Measurements from ENCODE around the gene TAMALIN. TPM values are rescaled to one million over a fixed set of nuclear protein-coding genes. Genes with fewer than 3 reads are reported as not detected.

Gene TAMALIN
- total RNA-seq, 1 donor from 2014 or later = 22.0 TPM

- no peaks in the 10 kb centered on the region for H3K9me3 Mint-ChIP-seq
- H3K27me3 Mint-ChIP-seq (ENCODE audit: low read depth) = no peaks in the 10 kb centered on the region
- no peak for TF ChIP-seq CTCF (IDR thresholded peaks at IDR 0.05; ENCODE audit: unreplicated experiment)
- DNase-seq (ENCODE audit: low spot score in 2 of 2, unreplicated experiment in 2 of 2) = no peak
- H3K36me3 Mint-ChIP-seq = peaks cover 24% of the 10 kb centered on the region
- H3K4me1 Mint-ChIP-seq = no peaks in the 10 kb centered on the region
- H3K4me3 Mint-ChIP-seq = no peak overlapping the region
- H3K27ac Mint-ChIP-seq = no peak overlapping the region
These were observed 22.1 kb upstream of the TAMALIN start for GRCh38 chr12:51984657-51985056.

- Mint-ChIP-seq H3K27ac (no peak overlapping the region), H3K36me3 (peaks cover 24% of the 10 kb centered on the region), H3K27me3 (ENCODE audit: low read depth) (no peaks in the 10 kb centered on the region), H3K9me3 (no peaks in the 10 kb centered on the region), H3K4me1 (no peaks in the 10 kb centered on the region), H3K4me3 (no peak overlapping the region)
- TF ChIP-seq CTCF (IDR thresholded peaks at IDR 0.05; ENCODE audit: unreplicated experiment) = no peak
- DNase-seq (ENCODE audit: low spot score in 2 of 2, unreplicated experiment in 2 of 2) = no peak
These were observed 21.5 kb upstream of the TAMALIN start for GRCh38 chr12:51985154-51985835.

- Mint-ChIP-seq H3K36me3 (peaks cover 23% of the 10 kb centered on the region), H3K4me3 (no peak overlapping the region), H3K4me1 (no peaks in the 10 kb centered on the region), H3K27me3 (ENCODE audit: low read depth) (no peaks in the 10 kb centered on the region), H3K9me3 (no peaks in the 10 kb centered on the region), H3K27ac (no peak overlapping the region)
- DNase-seq (ENCODE audit: low spot score in 2 of 2, unreplicated experiment in 2 of 2) = no peak
- TF ChIP-seq CTCF (IDR thresholded peaks at IDR 0.05; ENCODE audit: unreplicated experiment) = no peak
These were observed 19.9 kb upstream of the TAMALIN start for GRCh38 chr12:51986834-51987233.

DNA sequence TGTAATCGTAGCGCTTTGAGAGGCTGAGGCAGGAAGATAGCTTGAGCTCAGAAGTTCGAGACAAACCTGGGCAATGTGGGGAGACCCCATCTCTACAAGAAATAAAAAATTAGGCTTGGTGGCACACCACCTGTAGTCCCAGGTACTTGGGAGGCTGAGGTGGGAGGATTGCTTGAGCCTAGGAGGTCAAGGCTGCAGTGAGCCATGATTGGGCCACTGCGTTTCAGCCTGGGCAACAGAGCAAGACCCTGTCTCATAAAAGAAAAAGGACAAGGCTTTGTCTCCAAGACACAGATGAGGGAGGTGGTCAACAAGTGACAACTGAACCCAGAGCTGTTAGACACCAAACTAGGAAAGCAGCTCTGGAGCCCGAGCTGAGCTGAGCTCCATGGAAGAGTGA is 14.5 kb upstream of the TAMALIN start:
- peaks cover 3% of the 10 kb centered on the region for H3K4me1 Mint-ChIP-seq
- H3K4me3 Mint-ChIP-seq = no peak overlapping the region
- H3K9me3 Mint-ChIP-seq = no peaks in the 10 kb centered on the region
- H3K36me3 Mint-ChIP-seq = peaks cover 16% of the 10 kb centered on the region
- no peak for DNase-seq (ENCODE audit: low spot score in 2 of 2, unreplicated experiment in 2 of 2)
- H3K27ac Mint-ChIP-seq = no peak overlapping the region
- H3K27me3 Mint-ChIP-seq (ENCODE audit: low read depth) = no peaks in the 10 kb centered on the region
- TF ChIP-seq CTCF (IDR thresholded peaks at IDR 0.05; ENCODE audit: unreplicated experiment) = no peak

- peaks cover 21% of the 10 kb centered on the region for H3K36me3 Mint-ChIP-seq
- H3K4me1 Mint-ChIP-seq = peaks cover 3% of the 10 kb centered on the region
- no peak overlapping the region for H3K4me3 Mint-ChIP-seq
- H3K27ac Mint-ChIP-seq = no peak overlapping the region
- no peaks in the 10 kb centered on the region for H3K9me3 Mint-ChIP-seq
- no peak for TF ChIP-seq CTCF (IDR thresholded peaks at IDR 0.05; ENCODE audit: unreplicated experiment)
- no peak for DNase-seq (ENCODE audit: low spot score in 2 of 2, unreplicated experiment in 2 of 2)
- no peaks in the 10 kb centered on the region for H3K27me3 Mint-ChIP-seq (ENCODE audit: low read depth)
These were observed 12.3 kb upstream of the TAMALIN start for GRCh38 chr12:51994539-51994820.

- Mint-ChIP-seq H3K27me3 (ENCODE audit: low read depth) (no peaks in the 10 kb centered on the region), H3K36me3 (peaks cover 24% of the 10 kb centered on the region), H3K9me3 (no peaks in the 10 kb centered on the region), H3K27ac (no peak overlapping the region), H3K4me1 (peaks cover 3% of the 10 kb centered on the region), H3K4me3 (no peak overlapping the region)
- no peak for TF ChIP-seq CTCF (IDR thresholded peaks at IDR 0.05; ENCODE audit: unreplicated experiment)
- DNase-seq (ENCODE audit: low spot score in 2 of 2, unreplicated experiment in 2 of 2) = no peak
These were observed 11.8 kb upstream of the TAMALIN start for GRCh38 chr12:51994959-51995358.
